DND-41 (cell line): Measurements from ENCODE around the gene ZNF343.

ENCODE experiments used
- ATAC-seq: fragments of 200-7000 bp; cut with Tn5 transposase; 3 replicates; pipeline ENCODE4 v1.9.1; 2021; ENCODE audit warnings: low read depth; ENCODE audit not compliant: insufficient read depth
- DNase-seq: peaks from one replicate; pipeline ENCODE4 v3.0.0-alpha.2; 2020
- H2AFZ ChIP-seq: 2 replicates; pipeline ENCODE4 v1.6.0; 2012; ENCODE audit warnings: low read depth, low read length
- H3K27ac ChIP-seq: 2 replicates; pipeline ENCODE4 v1.5.1; 2012; ENCODE audit warnings: low read length, inconsistent platforms
- H3K27me3 ChIP-seq: fragments of 200-600 bp; sonication (generic); 2 replicates; pipeline ENCODE4 v1.6.0; 2012; ENCODE audit warnings: low read length, mild to moderate bottlenecking, inconsistent platforms; ENCODE audit not compliant: insufficient read depth, poor library complexity
- H3K36me3 ChIP-seq: 2 replicates; pipeline ENCODE4 v1.5.1; 2012; ENCODE audit warnings: low read length, inconsistent platforms; ENCODE audit not compliant: insufficient read depth
- H3K4me1 ChIP-seq: 2 replicates; pipeline ENCODE4 v1.5.1; 2012; ENCODE audit warnings: mild to moderate bottlenecking, low read length; ENCODE audit not compliant: insufficient read depth
- H3K4me2 ChIP-seq: 2 replicates; pipeline ENCODE4 v1.6.0; 2012; ENCODE audit warnings: mild to moderate bottlenecking, moderate library complexity, low read length, inconsistent platforms; ENCODE audit not compliant: insufficient read depth
- H3K4me3 ChIP-seq, 2 experiments: fragments of 200-600 bp in 1 of 2; shearing (Covaris generic) in 1 of 2; 2 replicates each; pipeline ENCODE4 v1.5.1; 2012 to 2016; ENCODE audit warnings: inconsistent platforms in 2 of 2, low read length in 2 of 2, mild to moderate bottlenecking in 2 of 2, low read depth in 1 of 2, moderate library complexity in 1 of 2
- H3K79me2 ChIP-seq: 2 replicates; pipeline ENCODE4 v1.6.0; 2012; ENCODE audit warnings: low read length, inconsistent platforms; ENCODE audit not compliant: insufficient read depth
- H3K9ac ChIP-seq: 2 replicates; pipeline ENCODE4 v1.6.0; 2012; ENCODE audit warnings: low read depth, mild to moderate bottlenecking, inconsistent platforms, low read length, moderate library complexity
- H3K9me3 ChIP-seq: 2 replicates; pipeline ENCODE4 v1.5.1; 2012; ENCODE audit warnings: low read length, moderate library complexity, mild to moderate bottlenecking, inconsistent platforms; ENCODE audit not compliant: insufficient read depth, severe bottlenecking
- H4K20me1 ChIP-seq: 2 replicates; pipeline ENCODE4 v1.6.0; 2012; ENCODE audit warnings: low read length; ENCODE audit not compliant: insufficient read depth
- EZH2 ChIP-seq: IDR thresholded peaks from 3 replicates; pipeline ENCODE4 v1.6.1; 2012; ENCODE audit warnings: borderline replicate concordance, low read depth, mild to moderate bottlenecking, moderate library complexity, low read length, inconsistent platforms; ENCODE audit not compliant: severe bottlenecking
- TF ChIP-seq, protein P1 (sequence below): IDR thresholded peaks from 2 replicates; pipeline ENCODE4 v1.5.1; 2012; ENCODE audit warnings: borderline replicate concordance, low read length, moderate library complexity, mild to moderate bottlenecking; ENCODE audit not compliant: poor library complexity, severe bottlenecking; ENCODE audit errors: extremely low read depth

Gene ZNF343

GRCh38 chr20:2536560-2536986, 27.9 kb upstream of the ZNF343 start, which contains the start of gene TMC2:
Gene TMC2, plus strand, starts transcription at chr20:2536573. Its CDS starts 49 bp downstream, at chr20:2536622.
- Histone ChIP-seq H3K4me1 (no peaks in the 10 kb centered on the region), H4K20me1 (no peaks in the 10 kb centered on the region), H3K4me3 (no peak within 1 kb of the TSS), H3K79me2 (no peaks in the 10 kb centered on the region), H2AFZ (no peak within 1 kb of the TSS), H3K27ac (no peak within 1 kb of the TSS), H3K9ac (no peak within 1 kb of the TSS), H3K9me3 (no peaks in the 10 kb centered on the region), H3K27me3 (peaks cover 56% of the 10 kb centered on the region), H3K4me2 (no peak within 1 kb of the TSS), H3K36me3 (no peaks in the 10 kb centered on the region)
- ATAC-seq, result no peak
- DNase-seq, result no peak
- no peak for TF ChIP-seq EZH2
- TF ChIP-seq, protein P1, sequence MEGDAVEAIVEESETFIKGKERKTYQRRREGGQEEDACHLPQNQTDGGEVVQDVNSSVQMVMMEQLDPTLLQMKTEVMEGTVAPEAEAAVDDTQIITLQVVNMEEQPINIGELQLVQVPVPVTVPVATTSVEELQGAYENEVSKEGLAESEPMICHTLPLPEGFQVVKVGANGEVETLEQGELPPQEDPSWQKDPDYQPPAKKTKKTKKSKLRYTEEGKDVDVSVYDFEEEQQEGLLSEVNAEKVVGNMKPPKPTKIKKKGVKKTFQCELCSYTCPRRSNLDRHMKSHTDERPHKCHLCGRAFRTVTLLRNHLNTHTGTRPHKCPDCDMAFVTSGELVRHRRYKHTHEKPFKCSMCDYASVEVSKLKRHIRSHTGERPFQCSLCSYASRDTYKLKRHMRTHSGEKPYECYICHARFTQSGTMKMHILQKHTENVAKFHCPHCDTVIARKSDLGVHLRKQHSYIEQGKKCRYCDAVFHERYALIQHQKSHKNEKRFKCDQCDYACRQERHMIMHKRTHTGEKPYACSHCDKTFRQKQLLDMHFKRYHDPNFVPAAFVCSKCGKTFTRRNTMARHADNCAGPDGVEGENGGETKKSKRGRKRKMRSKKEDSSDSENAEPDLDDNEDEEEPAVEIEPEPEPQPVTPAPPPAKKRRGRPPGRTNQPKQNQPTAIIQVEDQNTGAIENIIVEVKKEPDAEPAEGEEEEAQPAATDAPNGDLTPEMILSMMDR, result no peak

GRCh38 chr20:2535711-2536559, 27.2 kb upstream of the ZNF343 start:
- Histone ChIP-seq H3K36me3 (no peaks in the 10 kb centered on the region), H3K4me3 (no peak overlapping the region), H3K27ac (no peak overlapping the region), H2AFZ (no peak overlapping the region), H3K27me3 (peaks cover 57% of the 10 kb centered on the region), H3K9ac (no peak overlapping the region), H3K4me2 (no peak overlapping the region), H3K4me1 (no peaks in the 10 kb centered on the region), H4K20me1 (no peaks in the 10 kb centered on the region), H3K79me2 (no peaks in the 10 kb centered on the region), H3K9me3 (no peaks in the 10 kb centered on the region)
- DNase-seq (no peak), ATAC-seq (no peak)
- TF ChIP-seq EZH2, result no peak
- TF ChIP-seq, protein P1, result no peak

GRCh38 chr20:2533118-2533517, 24.4 kb upstream of the ZNF343 start:
- no peak for DNase-seq
- Histone ChIP-seq H3K9me3 (no peaks in the 10 kb centered on the region), H3K9ac (no peak overlapping the region), H4K20me1 (no peaks in the 10 kb centered on the region), H3K27ac (no peak overlapping the region), H3K27me3 (peaks cover 54% of the 10 kb centered on the region), H3K79me2 (no peaks in the 10 kb centered on the region), H3K4me3 (no peak overlapping the region), H3K36me3 (no peaks in the 10 kb centered on the region), H2AFZ (no peak overlapping the region), H3K4me1 (peaks cover 6% of the 10 kb centered on the region; the same call in 1 of the 2 replicates), H3K4me2 (no peak overlapping the region)
- no peak for ATAC-seq
- no peak for TF ChIP-seq EZH2
- TF ChIP-seq, protein P1, result no peak
